Endothelial cell of umbilical vein (primary cell): ENCODE data around the gene TAS2R3. TPM values are rescaled to one million over a fixed set of nuclear protein-coding genes. Genes with fewer than 3 reads are reported as not detected.

Experiments used
- BruUV-seq: library from RNA; stranded (reverse); fragments of 400-500 nt; replicated peaks from 2 replicates; lab custom pipeline; 2021; lab: Mats Ljungman, UMichigan
- CTCF ChIA-PET: fragments of 300-600, 350-600 bp; sonication (Branson Sonifier 250); formaldehyde crosslinking; loops from one replicate; lab custom pipeline; 2021; ENCODE audit warnings: antibody characterized with exemption, inconsistent platforms; lab: Charles Lee
- POLR2A ChIA-PET: fragments of 300-600, 350-600 bp; sonication (Branson Sonifier 250); formaldehyde crosslinking; loops from one replicate; lab custom pipeline; 2021; ENCODE audit warnings: antibody characterized with exemption, inconsistent platforms; lab: Charles Lee
- DNase-seq: peaks from one replicate; pipeline ENCODE4 v3.0.0-alpha.2; 2011; ENCODE audit warnings: low read depth, low spot score
- FAIRE-seq: peaks from 2 replicates; lab custom pipeline; 2011; peaks lifted over from hg19 to GRCh38; lab: Jason Lieb, UNC
- H2AFZ ChIP-seq: 2 replicates; pipeline ENCODE4 v1.6.0; 2012; ENCODE audit warnings: low read depth, low read length, control low read depth, inconsistent platforms
- H3K27ac ChIP-seq: 2 replicates; pipeline ENCODE4 v1.5.1; 2011; ENCODE audit warnings: low read depth, mild to moderate bottlenecking, control low read depth, low read length, moderate library complexity; ENCODE audit not compliant: insufficient read depth
- H3K27me3 ChIP-seq, 2 experiments: 2 replicates each; pipeline versions ENCODE4 v1.6.0 to v1.6.1; 2011; ENCODE audit warnings: low read length in 2 of 2, mixed read lengths in 1 of 2; ENCODE audit not compliant: control insufficient read depth in 2 of 2, insufficient read depth in 2 of 2
- H3K36me3 ChIP-seq, 2 experiments: 2 replicates in 1 of 2; 3 replicates in 1 of 2; pipeline ENCODE4 v1.5.1; 2011; ENCODE audit warnings: low read length in 2 of 2, mild to moderate bottlenecking in 1 of 2, moderate library complexity in 1 of 2; ENCODE audit not compliant: control insufficient read depth in 2 of 2, insufficient read depth in 2 of 2; ENCODE audit errors: extremely low read depth in 1 of 2
- H3K4me1 ChIP-seq: 3 replicates; pipeline ENCODE4 v1.5.1; 2011; ENCODE audit warnings: mild to moderate bottlenecking, low read length; ENCODE audit not compliant: control insufficient read depth, insufficient read depth; ENCODE audit errors: extremely low read depth
- H3K4me2 ChIP-seq: 2 replicates; pipeline ENCODE4 v1.6.1; 2011; ENCODE audit warnings: low read length, control low read depth, mixed read lengths; ENCODE audit not compliant: insufficient read depth
- H3K4me3 ChIP-seq, 3 experiments: fragments of 200-600 bp in 1 of 3; sonication (generic), shearing (Covaris generic) in 1 of 3; replicated peaks in 1 of 3; 2 replicates each; pipeline ENCODE4 v1.5.1; 2011 to 2016; ENCODE audit warnings: control low read depth in 3 of 3, low read length in 3 of 3, mild to moderate bottlenecking in 2 of 3, inconsistent platforms in 1 of 3, low read depth in 1 of 3, moderate library complexity in 1 of 3; ENCODE audit not compliant: insufficient read depth in 1 of 3
- H3K79me2 ChIP-seq: 2 replicates; pipeline ENCODE4 v1.6.0; 2012; ENCODE audit warnings: low read length, inconsistent platforms; ENCODE audit not compliant: control insufficient read depth, insufficient read depth
- H3K9ac ChIP-seq: replicated peaks from 2 replicates; pipeline ENCODE3; 2011; ENCODE audit warnings: low read length, control low read depth; ENCODE audit not compliant: insufficient read depth; ENCODE audit errors: extremely low read depth
- H3K9me1 ChIP-seq: replicated peaks from 3 replicates; pipeline ENCODE4 v1.6.0; 2011; ENCODE audit warnings: mild to moderate bottlenecking, low read length; ENCODE audit not compliant: control insufficient read depth, insufficient read depth; ENCODE audit errors: extremely low read depth
- H3K9me3 ChIP-seq: replicated peaks from 2 replicates; pipeline ENCODE4 v1.5.1; 2012; ENCODE audit warnings: low read length, inconsistent platforms; ENCODE audit not compliant: control insufficient read depth, insufficient read depth
- H4K20me1 ChIP-seq: replicated peaks from 2 replicates; pipeline ENCODE3; 2011; ENCODE audit warnings: mild to moderate bottlenecking, low read length; ENCODE audit not compliant: control insufficient read depth, insufficient read depth; ENCODE audit errors: extremely low read depth
- EZH2 ChIP-seq: IDR thresholded peaks from 2 replicates; pipeline ENCODE4 v1.6.1; 2012; ENCODE audit warnings: borderline replicate concordance, low read depth, mild to moderate bottlenecking, moderate library complexity, low read length, inconsistent platforms; ENCODE audit not compliant: severe bottlenecking
- FOS ChIP-seq: IDR thresholded peaks from 2 replicates; pipeline ENCODE4 v1.6.1; 2011; ENCODE audit warnings: mild to moderate bottlenecking, low read length, moderate library complexity, borderline replicate concordance; ENCODE audit not compliant: insufficient read depth
- GATA2 ChIP-seq: IDR thresholded peaks from 2 replicates; pipeline ENCODE4 v1.7.0; 2011; ENCODE audit warnings: low read depth, mild to moderate bottlenecking, moderate library complexity, mixed read lengths, low read length; ENCODE audit not compliant: insufficient read length, insufficient read depth
- JUN ChIP-seq: IDR thresholded peaks from 2 replicates; pipeline ENCODE4 v1.6.1; 2011; ENCODE audit warnings: borderline replicate concordance, low read depth; ENCODE audit not compliant: insufficient read length, insufficient read depth
- MYC ChIP-seq: IDR thresholded peaks from one replicate; pipeline ENCODE4 v1.6.1; 2011; ENCODE audit warnings: mild to moderate bottlenecking, low read depth, low read length
- POLR2A ChIP-seq: IDR thresholded peaks from 2 replicates; pipeline ENCODE4 v1.6.1; 2012; ENCODE audit warnings: low read depth, mild to moderate bottlenecking, control low read depth, low read length
- POLR2AphosphoS5 ChIP-seq: IDR thresholded peaks from 2 replicates; pipeline ENCODE4 v1.6.1; 2012; ENCODE audit warnings: low read depth, mild to moderate bottlenecking, control low read depth, low read length, moderate library complexity; ENCODE audit not compliant: insufficient read depth
- dilution Hi-C: fragments of 300-500 bp; cut with MboI; formaldehyde crosslinking; loops from one replicate; pipeline ENCODE4 v1.15.0; 2019; ENCODE audit warnings: low sequenced_read_pairs; ENCODE audit not compliant: extremely low pct_ligation_motif_present
- intact Hi-C: fragments of 100-400 bp; cut with micrococcal nuclease; formaldehyde crosslinking; loops from one replicate; pipeline ENCODE4 v1.10.0; 2022
- polyA plus RNA-seq, 4 experiments: library from polyadenylated mRNA; depleted of rRNA in 3 of 4; stranded (reverse) in 3 of 4; unstranded in 1 of 4; fragments of >200 nt; gene quantifications; 2 replicates each; pipeline versions ENCODE4 v1.2.1 to v1.2.3, GENCODE V29; 2011 to 2012; ENCODE audit warnings: missing spikeins in 1 of 4
- total RNA-seq: library from RNA; stranded (reverse); gene quantifications from 2 replicates; pipeline ENCODE4 v1.2.3, GENCODE V29; 2021
- TF ChIP-seq, protein P1 (sequence below): IDR thresholded peaks from 2 replicates; pipeline ENCODE4 v1.6.1; 2011; ENCODE audit not compliant: insufficient read depth, insufficient read length
- TF ChIP-seq, protein P2 (sequence below), 2 donors: IDR thresholded peaks; 1 replicate in 1 of 2; 2 replicates in 1 of 2; pipeline ENCODE4 v1.5.1; 2011; ENCODE audit warnings: low read length in 2 of 2, mild to moderate bottlenecking in 2 of 2, moderate library complexity in 2 of 2, control low read depth in 1 of 2, inconsistent platforms in 1 of 2, low read depth in 1 of 2; ENCODE audit not compliant: insufficient read depth in 1 of 2; ENCODE audit errors: extremely low read depth in 1 of 2

The TAS2R3 gene
- total and polyA plus RNA-seq, 2 donors (not counting 3 experiments of a cell fraction or from before 2014, with no cell fraction given): 0.08 to 2.0 TPM

DNA sequence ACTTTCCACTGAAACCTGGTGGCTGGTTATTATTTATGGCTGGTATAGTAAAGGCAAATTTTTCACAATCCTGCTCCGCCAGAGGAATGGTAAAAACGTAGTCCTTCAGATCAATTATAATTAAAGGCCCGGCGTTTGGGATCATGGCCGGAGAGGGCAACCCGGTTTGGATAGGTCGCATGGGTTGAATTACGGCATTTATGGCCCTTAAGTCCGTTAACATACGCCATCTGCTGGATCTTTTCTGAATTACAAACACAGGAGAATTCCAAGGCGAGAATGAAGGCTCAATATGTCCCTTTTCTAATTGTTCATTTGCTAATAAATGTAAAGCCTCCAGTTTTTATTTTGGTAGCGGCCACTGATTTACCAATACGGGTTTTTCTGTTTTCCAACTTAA is 11.3 kb upstream of the TAS2R3 start:
- Histone ChIP-seq H3K27ac (no peak overlapping the region), H3K4me1 (no peaks in the 10 kb centered on the region), H3K36me3 (peaks cover 19 to 21% of the 10 kb centered on the region in 2 experiments), H3K27me3 (no peaks in the 10 kb centered on the region), H3K4me2 (no peak overlapping the region), H3K4me3 (no peak overlapping the region), H3K9me1 (no peaks in the 10 kb centered on the region), H3K9ac (no peak overlapping the region), H3K9me3 (peaks cover 3% of the 10 kb centered on the region), H2AFZ (no peak overlapping the region), H4K20me1 (no peaks in the 10 kb centered on the region), H3K79me2 (no peaks in the 10 kb centered on the region)
- ChIA-PET CTCF (no interaction called here), POLR2A (no interaction called here)
- no peak for FAIRE-seq
- BruUV-seq: no TSS peak
- intact Hi-C loops: loop anchor here (10.0 kb wide), 1 partner anchor 572 kb away; no protein-coding TSS in a partner anchor
- no peak for DNase-seq
- dilution Hi-C loops: no loop called here
- TF ChIP-seq, protein P1, sequence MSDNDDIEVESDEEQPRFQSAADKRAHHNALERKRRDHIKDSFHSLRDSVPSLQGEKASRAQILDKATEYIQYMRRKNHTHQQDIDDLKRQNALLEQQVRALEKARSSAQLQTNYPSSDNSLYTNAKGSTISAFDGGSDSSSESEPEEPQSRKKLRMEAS: no peak
- no peak for TF ChIP-seq FOS
- TF ChIP-seq MYC: no peak
- no peak for TF ChIP-seq POLR2AphosphoS5
- no peak for TF ChIP-seq GATA2
- TF ChIP-seq, protein P2, sequence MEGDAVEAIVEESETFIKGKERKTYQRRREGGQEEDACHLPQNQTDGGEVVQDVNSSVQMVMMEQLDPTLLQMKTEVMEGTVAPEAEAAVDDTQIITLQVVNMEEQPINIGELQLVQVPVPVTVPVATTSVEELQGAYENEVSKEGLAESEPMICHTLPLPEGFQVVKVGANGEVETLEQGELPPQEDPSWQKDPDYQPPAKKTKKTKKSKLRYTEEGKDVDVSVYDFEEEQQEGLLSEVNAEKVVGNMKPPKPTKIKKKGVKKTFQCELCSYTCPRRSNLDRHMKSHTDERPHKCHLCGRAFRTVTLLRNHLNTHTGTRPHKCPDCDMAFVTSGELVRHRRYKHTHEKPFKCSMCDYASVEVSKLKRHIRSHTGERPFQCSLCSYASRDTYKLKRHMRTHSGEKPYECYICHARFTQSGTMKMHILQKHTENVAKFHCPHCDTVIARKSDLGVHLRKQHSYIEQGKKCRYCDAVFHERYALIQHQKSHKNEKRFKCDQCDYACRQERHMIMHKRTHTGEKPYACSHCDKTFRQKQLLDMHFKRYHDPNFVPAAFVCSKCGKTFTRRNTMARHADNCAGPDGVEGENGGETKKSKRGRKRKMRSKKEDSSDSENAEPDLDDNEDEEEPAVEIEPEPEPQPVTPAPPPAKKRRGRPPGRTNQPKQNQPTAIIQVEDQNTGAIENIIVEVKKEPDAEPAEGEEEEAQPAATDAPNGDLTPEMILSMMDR (IDR thresholded peaks at IDR 0.05; ENCODE audit: extremely low read depth in 1 of 2, insufficient read depth in 1 of 2, low read depth in 1 of 2, low read length in 2 of 2): no peak
- no peak for TF ChIP-seq POLR2A
- no peak for TF ChIP-seq EZH2
- TF ChIP-seq JUN: no peak
